NCI-H748 (cell line): ENCODE data around the gene ZNF488.

Experiments used
- DNase-seq: peaks from one replicate; lab custom pipeline; 2025; ENCODE audit not compliant: unreplicated experiment; lab: John Stamatoyannopoulos, UW

Gene ZNF488

DNA sequence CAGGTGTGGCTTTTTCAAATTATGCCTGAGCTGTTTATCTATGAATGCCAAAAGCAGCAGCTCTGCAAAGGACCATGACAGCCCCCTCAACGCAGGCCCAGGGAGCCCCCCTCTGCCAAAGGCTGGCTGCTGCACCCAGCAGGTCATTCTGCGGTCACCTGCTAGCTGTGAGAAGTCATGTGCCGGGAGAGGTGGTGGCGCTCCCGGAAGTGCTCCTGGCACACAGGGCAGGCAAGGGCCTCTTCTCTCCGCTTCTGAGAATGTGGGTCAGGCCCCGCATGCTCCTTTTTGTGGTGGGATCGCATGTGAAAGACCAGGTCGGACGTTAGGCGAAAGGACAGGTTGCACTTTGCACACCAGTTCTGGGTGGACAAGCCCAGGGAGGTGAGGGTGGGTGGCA lies 16.4 kb downstream of the ZNF488 start:
- DNase-seq: no peak

DNA sequence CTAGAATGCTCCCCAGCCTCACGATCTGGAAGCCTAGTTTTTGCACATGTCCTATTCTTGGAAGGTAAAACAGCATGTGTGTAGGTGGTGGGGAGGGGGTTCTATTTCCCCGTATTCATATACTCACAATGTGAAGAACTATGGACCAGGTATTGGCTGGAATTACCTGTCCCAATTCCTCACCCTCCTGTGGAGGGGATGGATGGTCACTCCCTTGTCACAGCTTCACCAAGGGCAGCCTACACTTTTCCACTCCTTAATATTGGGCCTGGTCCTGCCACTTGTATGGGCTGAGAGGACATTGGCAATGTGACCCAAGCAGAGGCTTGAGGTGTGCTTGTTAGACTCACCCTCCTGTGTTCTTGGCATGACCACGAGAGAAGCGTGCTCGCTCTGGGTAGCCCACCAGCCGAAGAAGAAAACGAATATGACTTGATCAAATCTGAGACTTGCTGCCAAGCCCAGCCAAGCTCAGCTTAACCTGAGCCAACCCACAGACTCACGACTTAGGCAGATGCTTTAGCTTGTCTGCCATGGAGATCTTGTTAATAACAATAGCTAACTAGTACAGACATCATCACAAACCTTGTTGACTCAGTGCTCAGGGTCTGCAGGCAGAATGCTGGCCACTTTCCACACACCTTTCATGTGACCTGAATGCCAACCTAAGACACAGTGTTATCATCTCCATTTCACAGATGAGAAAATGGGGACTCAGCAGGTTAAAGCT lies 17.2 kb downstream of the ZNF488 start:
- DNase-seq: no peak

DNA sequence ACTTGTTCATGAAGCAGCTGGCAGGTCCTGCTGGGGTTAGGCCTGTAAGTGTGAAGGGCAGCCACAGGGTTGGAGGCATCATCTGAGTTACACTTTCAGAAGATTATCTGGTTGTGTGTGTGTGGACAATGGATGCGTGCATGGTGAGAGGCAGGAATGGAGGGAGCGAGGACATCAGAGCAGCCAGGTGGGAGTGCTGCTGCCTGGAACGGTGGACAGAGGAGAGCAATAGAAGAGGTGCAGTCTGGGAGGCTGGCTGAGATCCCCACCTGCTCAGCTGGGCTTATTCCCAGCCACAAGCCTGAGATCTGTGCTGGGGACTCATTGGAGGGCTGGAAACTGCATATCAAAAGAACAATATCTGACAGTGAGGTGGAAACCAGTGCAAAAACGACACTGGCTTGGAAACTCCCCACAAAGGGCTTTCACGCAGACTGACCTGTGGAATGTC lies 17.9 kb downstream of the ZNF488 start:
- no peak for DNase-seq

DNA sequence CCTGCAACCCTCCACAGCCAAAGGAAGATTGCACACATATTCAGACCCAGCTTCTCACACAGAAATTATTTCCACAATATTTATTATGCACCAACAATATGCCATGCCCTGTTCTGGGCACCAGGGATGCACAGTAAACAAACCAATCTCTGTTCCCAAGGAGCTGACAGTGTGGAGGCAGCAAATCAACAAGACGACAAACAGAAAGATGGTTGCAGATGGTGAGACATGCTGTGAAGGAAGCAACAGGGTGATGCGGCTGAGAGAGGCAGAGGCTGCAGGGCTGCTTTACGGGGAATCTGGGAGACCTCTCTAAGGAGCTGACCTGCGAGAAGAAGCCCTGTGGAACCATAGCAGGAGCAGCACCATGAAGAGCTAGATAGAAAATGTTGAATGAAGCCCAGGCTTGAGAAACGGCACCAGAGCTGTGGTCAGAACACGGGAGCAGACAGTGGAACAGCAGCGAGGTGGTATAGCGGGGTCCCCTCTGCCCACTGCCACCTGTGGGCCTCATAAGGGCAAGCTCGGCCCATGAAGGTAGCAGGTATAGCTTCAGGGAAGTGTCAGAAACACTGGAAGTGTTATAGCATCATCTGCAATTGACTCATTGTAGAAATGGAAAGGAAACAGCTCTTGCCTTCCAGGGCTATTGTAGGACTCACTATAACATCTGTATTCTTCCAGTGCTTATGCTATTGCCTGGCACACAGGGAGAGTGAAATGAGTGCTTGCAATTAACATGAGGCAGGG lies 18.5 kb downstream of the ZNF488 start:
- no peak for DNase-seq

DNA sequence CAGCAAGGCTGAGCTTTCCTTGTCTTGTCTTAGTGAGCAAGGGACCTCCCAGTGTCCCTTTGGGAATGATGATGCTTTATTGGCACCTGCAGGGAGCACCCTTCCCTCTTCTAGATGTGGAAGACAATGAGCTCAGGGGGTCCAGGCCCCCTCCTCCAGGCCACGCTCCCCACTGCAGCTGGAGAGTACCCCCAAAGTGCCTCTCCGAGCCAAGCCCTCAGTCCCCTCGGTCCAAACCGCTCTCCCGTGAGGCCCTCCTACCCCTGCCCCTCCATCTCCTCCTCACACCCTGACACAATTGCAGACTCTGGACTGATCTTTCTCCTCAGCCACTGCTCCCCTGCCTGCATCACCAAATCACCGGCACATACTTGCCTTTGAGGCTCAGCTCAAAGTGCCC lies 19.2 kb downstream of the ZNF488 start:
- no peak for DNase-seq

DNA sequence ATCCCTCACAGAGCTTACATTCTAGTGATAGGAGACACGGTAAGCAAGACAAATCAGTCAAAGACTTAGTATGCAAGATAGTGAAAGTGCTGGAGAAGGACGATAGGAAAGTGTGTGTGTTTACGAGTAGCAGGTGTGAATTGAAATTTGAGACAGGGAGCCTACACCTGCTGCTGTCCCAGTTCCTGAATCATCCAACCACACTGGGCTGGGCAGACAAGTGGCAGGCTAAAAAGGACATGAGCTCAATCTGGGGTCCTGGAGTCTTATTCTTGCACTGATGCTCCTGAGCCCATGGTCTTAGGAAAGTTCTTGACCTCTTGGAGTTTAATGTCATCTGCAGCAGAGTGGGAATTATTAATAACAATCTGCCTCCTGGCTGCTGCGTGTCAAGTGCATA lies 19.7 kb downstream of the ZNF488 start:
- peak; percentile 74 for DNase-seq

DNA sequence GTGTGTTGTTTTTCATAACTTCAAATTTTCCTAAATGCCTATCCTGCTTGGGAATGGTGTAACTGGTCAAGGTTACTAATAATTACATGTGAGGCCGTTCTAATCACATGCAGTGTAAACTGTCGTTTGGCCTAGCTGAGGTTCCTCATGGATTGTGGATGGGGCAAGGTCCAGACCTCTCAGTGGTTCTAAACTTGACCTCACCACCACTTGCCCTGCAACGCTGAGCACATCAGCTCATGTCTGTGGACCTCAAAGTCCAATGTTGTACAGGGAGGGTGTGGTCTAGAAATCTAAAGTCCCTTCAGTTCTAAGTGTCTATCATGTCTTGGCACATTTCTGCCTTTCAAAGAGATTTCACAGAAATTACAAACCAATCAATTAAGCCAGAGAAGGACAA lies 20.3 kb downstream of the ZNF488 start:
- no peak for DNase-seq

DNA sequence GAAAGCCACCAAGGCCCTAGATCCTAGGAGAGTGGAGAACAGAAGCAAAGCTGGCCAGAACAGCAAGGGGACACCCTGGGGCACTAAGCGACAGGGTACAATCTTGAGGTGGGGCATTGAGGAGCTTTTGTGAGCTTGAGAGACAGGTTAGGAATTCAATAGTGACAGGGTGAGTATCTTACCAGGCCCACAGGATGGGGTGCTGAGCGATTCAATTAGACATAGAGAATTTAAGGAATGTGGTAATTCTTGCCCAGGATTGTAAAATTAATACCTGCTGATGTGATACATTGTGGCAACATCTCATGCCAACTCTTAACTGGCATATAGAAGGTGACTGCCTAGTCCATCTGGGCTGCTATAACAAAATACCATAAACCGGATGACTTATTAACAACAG lies 21.9 kb downstream of the ZNF488 start:
- no peak for DNase-seq

DNA sequence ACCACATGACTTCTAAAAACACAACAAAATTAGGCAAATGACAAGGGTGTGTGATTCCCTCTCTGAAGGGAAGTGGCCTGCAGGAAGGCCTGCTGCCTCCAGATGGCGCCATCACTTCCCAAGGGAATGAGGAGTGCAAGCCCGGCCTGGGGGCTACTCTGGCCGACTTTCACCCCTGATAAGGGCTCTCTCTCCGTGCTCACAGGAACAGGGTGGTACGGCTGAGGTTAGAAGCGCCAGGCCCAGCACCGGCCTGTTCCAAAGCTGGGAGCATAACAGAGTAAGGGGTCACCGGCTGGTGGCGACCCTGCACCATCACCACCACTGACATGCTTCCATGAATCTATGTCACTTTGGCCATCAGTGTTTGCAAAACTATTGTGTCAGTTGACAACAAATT lies 22.8 kb downstream of the ZNF488 start:
- peak; percentile 51 for DNase-seq

DNA sequence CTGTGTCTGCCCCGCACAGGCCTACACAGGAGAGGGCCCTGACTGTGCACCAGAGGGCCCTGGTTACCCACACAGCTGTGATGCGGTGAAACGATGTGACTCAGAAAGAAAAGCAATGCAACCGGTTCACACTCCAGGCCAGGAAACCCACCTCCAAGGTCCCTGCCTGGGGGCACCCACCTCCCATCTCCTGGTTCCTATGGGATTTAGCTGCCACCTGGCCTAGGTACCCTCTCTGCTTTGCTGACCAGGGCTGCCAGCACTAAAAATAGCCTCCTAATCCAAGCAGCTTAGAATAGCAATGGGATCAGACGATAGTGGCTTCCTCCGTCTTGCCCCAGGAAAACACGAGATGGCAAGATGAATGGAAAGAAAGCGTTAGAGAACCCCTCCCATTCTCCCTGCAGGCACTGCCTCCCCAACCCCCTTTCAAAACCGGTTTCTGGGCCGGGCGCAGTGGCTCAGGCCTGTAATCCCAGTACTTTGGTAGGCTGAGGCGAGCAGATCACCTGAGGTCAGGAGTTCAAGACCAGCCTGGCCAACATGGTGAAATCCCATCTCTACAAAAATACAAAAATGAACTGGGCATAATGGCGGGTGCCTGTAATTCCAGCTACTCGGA lies 23.6 kb downstream of the ZNF488 start:
- DNase-seq: no peak

DNA sequence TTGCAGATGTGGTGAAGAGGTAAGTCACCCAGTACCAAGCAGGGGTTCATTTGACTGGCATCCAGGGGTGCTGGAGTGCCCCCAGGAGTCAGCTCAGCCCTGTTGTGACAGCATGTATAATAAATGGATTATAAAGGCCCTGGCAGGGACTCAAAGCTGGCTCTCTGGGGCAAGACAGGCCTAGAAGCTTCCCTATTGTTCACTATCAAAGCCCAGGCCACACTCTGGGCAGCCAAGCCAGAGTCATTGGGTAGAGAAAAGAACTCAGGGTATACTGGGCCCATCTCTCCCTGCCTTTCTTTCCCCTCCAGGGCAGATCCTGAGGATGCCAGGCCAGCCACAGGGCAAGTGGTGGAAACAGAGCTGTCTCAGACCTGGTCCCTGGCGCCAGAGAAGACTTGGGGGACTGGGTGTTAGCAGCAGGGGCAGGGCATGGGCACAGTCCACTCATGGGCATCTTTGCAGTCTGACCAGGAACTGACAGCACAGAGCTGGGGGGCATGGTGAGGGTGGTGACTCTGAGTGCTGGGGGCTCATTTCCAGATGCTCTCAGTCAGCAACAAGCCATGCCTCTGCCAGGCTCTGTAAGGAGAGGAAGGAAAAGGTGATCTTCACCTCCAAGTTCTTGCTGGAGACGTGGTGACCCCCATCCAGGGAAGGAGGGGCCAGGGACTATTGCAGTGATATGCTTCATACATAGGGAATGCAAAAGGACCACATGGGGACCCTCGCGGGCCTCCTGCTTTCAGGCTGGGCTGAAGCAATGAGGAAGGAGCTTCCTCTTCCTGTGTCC lies 24.3 kb downstream of the ZNF488 start:
- no peak for DNase-seq

DNA sequence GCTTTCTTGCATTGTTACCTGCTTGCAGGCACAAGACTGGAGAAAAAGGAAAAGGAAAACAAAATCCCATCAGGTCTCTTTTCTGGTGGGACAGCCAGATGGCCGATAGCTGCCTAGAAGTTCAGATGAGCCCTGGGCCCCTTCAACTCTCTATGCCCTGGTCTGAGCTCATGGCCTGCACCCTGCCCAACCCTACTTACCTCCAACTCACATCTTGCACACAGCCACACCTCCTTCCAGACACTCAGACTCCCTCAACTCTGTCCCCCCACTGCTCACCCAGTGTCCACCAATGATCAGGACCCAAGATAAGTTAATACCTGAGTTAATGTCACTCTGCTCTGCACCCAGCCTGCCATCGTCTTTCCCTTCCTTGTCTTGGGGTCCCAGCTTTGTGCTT lies 25.0 kb downstream of the ZNF488 start:
- no peak for DNase-seq

DNA sequence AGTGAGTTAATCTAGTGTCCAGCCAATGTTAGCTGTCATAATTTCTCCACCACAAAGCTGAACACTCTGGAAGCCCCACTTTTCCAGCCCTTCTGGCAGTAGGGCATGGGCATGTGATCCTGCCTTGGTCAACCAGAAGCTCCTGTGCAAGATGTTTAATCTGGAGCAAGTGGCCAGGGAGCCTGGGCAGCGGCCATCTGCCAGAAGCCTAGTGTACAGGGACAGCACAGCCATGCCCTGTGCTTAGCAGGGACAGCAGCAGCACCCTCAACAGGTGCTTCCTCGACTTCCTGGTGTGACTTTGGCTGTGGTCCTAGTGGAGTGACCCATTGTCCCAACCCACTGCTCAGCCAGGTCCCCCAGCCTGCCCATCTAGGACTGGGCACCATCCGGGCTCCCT lies 25.6 kb downstream of the ZNF488 start:
- DNase-seq: no peak

DNA sequence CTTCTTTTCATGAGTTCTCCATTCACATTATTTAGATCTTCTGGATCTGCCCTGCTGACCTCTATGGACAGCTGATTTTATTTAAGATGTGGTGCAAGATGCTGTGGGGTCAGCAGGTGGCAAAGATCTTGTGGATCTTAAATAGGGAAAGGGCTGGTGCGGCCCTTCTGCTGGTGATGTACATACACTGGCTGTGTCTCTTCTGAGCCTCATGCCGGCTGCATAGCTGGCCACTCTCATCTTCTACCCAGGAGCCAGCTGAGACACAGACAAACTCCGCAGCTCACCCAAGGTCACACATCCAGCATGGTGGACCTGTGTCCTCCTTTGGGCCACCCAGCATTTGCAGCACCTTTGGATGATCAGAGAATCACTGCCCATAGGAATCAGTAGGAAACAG lies 26.2 kb downstream of the ZNF488 start:
- no peak for DNase-seq

DNA sequence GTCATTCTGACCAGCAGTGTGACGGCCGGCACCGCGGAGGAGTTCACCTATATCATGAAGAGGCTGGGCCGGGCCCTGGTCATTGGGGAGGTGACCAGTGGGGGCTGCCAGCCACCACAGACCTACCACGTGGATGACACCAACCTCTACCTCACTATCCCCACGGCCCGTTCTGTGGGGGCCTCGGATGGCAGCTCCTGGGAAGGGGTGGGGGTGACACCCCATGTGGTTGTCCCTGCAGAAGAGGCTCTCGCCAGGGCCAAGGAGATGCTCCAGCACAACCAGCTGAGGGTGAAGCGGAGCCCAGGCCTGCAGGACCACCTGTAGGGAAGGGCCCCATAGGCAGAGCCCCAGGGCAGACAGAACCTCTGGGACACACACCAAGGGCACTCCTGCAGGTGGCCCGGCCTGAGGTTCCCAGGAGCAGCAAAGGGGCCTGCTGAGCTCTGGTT lies 26.9 kb downstream of the ZNF488 start:
- no peak for DNase-seq

DNA sequence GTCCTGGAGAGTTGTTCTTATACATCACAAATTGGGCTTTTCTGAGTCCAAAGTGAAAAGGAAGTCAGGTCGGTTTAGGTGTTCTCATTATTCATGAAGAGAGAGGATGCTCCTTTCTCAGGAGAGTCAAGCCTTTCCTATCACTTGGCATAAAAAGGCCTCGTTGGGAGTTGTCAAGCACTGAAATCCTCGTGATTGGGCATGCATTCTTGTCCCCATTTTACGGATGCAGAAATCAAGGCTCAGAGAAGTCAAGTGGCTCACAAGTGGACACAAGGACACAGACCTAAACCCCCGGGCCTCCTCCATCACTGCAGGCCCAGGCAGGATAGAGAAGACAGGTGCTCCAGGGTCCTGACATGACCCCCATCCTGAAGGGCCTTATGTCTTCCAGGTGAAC lies 27.4 kb downstream of the ZNF488 start:
- DNase-seq: no peak

DNA sequence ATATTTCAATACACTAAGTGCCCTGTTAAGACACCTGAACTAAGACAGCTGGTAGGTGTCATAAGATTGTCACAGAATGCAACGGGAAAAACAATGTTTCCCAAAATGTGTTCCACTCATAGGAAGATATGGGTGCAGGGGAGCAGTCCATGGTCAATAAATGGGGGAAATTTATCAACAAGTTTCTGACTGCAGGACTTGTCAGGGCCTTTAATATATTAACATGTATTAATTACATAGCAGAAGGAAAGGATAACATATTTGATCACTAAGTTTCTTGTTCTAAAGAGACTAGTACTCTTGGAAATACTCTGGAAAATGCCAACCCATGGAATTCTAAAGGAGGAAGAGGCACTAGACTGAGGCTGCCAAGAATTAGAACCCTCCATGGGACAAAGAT lies 29.2 kb downstream of the ZNF488 start:
- no peak for DNase-seq

DNA sequence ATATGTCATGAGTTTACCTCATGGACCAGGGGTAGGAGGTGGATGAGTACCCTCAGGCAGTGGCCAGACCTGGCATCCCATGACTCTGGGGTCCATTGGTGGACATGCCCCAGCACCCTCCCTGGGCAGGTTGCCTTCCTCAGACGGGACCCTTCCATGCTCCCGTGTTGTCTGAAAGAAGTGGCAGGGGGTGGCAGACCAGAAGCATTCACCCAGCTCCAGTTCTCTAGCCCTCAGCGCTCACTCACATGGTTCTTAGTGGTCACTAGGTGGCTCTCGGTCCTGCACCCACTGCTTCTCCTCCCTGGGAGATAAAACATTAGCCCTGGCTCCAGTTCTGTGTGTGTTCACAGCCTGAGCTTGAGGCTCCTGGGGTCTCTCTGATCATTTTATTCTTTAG lies 29.9 kb downstream of the ZNF488 start:
- DNase-seq: no peak

DNA sequence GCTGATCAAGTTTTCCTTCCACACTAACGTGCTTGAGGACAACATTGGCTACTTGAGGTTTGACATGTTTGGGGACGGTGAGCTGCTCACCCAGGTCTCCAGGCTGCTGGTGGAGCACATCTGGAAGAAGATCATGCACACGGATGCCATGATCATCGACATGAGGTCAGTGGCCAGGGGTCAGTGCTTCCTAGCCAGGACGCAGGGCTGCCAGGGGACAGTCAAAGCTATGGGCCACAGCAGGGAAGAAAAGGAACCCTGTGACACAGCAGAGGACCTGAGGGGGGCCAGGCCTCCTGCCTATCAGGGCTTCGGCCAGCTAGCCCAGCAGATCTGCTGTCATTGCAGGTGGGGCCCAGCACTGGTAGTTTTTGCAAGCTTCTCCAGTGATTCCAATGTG lies 30.7 kb downstream of the ZNF488 start:
- DNase-seq: no peak

DNA sequence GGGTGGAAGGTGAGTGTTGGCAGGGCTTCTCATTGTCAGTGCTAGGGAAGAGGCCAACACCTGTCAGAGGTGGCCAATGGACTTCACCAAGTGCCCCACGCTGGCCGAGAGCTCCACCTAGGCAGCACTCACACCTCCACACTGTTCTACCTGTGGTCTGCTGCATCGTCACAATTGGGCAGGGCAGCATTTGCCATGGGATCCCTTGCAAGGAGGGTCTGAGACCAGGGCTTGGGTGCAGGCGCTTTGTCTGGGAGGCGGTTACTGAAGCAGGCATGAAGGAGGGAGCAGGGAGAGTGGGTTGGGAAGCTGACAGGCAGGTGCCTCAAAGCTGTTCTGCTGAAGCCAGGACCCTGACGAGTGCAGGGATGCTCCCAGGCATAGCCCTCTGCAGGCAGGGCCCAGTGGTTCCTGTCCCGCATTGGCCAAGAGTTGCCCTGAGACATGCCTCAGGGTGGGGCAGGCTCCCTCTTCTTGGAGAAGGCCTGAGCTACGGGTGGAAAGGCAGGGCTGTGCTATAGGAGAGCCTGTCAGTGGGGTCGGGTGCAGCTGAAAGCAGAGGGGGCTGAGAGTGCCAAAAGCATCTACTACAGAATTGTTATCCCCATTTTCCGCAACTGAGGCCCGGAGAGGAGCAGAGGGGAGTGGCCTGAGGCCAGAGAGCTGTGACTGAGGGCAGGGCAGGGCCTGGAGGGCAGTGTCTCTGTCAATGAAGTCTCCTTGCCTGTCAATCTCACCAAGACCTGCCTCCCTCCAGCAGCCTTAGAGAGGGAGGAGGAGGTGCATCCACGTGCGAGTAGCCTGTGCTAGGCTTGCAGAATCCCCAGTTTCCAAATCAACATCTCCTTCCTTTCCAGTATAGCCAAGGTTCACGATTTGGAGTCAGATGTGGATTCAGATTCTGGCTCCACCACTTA lies 31.9 kb downstream of the ZNF488 start:
- no peak for DNase-seq
